NCI-H2196 treated with DMSO at 0.1 percent for 48 hours (cell line): ENCODE results near the gene SHLD2.
"Not testable (repeated sequence)": the region's sequence is repeated elsewhere in the genome, so short reads cannot be mapped to it uniquely, and the experiment has no call there.

ENCODE experiments used
- DNase-seq: peaks from one replicate; lab custom pipeline; 2025; ENCODE audit not compliant: unreplicated experiment; lab: John Stamatoyannopoulos, UW

The SHLD2 gene

DNA sequence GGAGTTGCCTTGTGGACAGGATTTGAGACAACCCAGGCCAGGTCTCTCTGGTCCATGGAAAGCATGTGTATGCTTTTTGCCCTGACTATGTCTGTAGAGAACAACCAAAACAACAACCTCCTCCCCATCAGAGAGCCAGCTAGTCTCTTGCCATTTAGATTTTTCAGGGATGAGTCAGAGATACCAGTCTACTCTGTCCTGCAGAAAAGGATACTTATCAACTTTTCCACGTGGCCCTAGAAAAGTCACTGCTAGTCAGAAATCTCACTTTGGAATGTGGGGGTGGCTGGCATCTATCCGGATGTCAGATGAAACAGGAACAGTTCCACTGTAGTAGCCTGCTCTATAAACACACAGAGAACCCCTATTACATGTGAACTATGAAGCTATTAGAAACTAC is 116.8 kb downstream of the SHLD2 start:
- DNase-seq = not testable (repeated sequence)

DNA sequence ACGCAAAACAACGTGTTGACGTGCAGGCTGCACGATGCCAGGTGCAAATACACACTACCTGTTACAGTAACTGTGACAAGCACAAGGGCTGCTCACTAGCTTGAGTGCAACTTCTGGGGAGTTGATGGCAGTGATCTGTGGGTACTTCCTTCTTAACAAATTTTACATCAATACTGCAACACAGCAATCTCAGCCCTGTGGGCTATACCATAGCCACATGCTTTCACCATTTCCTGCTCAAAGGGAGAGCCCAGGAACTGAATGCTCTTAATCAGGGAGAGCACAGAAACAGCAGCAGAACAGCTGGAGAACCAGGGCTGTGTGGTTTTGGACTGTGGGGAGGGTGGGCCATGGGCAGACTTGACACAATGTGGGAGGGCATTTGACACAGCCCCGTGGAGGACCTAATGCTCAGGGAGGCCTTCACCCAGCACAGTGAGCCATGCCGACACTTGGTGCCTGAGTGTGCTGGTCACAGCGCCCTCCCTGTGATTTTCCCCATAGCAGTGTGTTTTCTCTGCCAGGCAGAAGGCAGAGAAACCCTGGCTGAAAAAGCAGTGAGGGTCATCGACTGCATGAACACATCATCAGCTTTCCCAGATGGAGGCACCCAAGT is 118.3 kb downstream of the SHLD2 start:
- DNase-seq = not testable (repeated sequence)

DNA sequence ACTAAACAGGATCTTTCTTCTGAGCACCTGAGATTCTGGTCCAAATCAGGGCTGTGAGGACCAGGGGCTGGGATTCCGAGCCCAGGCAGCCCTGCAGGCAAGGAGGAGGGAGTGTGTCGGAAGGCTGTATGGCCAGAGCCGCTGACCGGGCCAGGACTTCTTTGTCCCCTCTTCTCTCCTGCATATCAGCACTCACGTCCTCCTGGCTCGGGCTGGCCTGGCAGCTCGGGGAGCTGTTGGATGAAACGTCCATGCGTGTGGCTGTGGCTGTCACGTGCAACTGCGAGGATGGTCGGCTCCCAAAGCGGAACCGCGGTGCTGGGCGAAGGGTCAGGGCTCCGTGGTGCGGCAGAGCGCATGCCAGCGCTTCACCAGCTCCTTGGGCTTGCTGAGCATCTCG is 118.8 kb downstream of the SHLD2 start:
- DNase-seq = not testable (repeated sequence)

DNA sequence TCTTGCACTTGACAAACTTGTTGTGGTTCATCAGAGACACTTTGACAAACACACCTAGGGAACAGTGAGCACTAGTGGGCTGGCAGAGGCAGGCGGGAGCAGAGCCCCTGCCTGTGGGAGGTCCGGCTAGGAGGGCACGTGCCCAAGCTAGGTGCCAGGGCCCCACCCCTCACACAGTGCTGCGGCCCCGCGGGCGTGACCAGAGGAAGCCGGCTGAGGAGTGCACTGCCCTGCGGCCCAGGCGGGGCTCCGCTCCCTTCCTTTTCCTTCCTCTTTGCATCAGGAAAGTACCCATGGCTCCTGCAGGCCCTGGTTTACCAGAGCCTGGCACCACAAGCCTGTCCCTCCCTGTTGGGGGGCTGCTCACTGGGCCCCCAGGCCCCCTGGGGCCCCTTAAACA is 121.1 kb downstream of the SHLD2 start:
- not testable (repeated sequence) for DNase-seq

GRCh38 chr10:87219370-87219769 is 124.4 kb downstream of the SHLD2 start:
- DNase-seq = not testable (repeated sequence)

- DNase-seq = not testable (repeated sequence)
Observed at GRCh38 chr10:87222789-87223188, 127.8 kb downstream of the SHLD2 start.

GRCh38 chr10:87225148-87225547 is 130.1 kb downstream of the SHLD2 start, which contains the start of gene NUTM2A:
TSS of gene NUTM2A (plus strand) at chr10:87225448. CDS start at chr10:87225831, 383 bp downstream.
- DNase-seq = not testable (repeated sequence)

DNA sequence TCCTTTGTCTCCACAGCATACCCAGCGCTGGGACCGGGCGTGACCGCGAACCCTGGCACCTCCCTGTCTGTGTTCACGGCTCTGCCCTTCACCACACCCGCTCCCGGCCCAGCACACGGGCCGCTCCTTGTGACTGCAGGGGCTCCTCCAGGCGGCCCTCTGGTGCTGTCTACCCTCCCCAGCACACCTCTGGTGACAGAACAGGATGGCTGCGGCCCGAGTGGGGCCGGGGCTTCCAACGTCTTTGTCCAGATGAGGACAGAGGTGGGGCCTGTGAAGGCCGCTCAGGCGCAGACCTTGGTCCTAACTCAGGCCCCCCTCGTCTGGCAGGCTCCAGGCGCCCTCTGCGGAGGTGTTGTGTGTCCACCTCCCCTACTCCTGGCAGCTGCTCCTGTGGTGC is 133.2 kb downstream of the SHLD2 start:
- DNase-seq = not testable (repeated sequence)

- not testable (repeated sequence) for DNase-seq
Observed at GRCh38 chr10:87229211-87229610, 134.2 kb downstream of the SHLD2 start.

- not testable (repeated sequence) for DNase-seq
Observed at GRCh38 chr10:87234854-87235253, 139.8 kb downstream of the SHLD2 start.

GRCh38 chr10:87237244-87237643 is 142.2 kb downstream of the SHLD2 start:
- DNase-seq = not testable (repeated sequence)

- DNase-seq = not testable (repeated sequence)
Observed at GRCh38 chr10:87239346-87239808, 144.4 kb downstream of the SHLD2 start.
